HCT116 (cell line): Measurements from ENCODE around the gene CREB1. TPM values are rescaled to one million over a fixed set of nuclear protein-coding genes. Genes with fewer than 3 reads are reported as not detected.
A peak's percentile ranks its signal among the peaks of the same experiment; 100 is the strongest.

Source experiments
- ATAC-seq: fragments of 200-7000 bp; cut with Tn5 transposase; 2 replicates; pipeline ENCODE4 v1.9.1; 2020; ENCODE audit warnings: mild to moderate bottlenecking, moderate library complexity
- BruUV-seq: library from RNA; stranded (reverse); fragments of 400-500 nt; replicated peaks from 2 replicates; lab custom pipeline; 2021; lab: Mats Ljungman, UMichigan
- CTCF ChIA-PET: fragments of 300-600 bp; sonication (Branson Sonifier 250); formaldehyde crosslinking; loops from one replicate; lab custom pipeline; 2021; ENCODE audit warnings: antibody characterized with exemption; lab: Charles Lee
- POLR2A ChIA-PET: fragments of 300-600, 350-600 bp; sonication (Branson Sonifier 250); formaldehyde crosslinking; loops from one replicate; lab custom pipeline; 2021; ENCODE audit warnings: antibody characterized with exemption; lab: Charles Lee
- RAD21 ChIA-PET, 2 experiments: fragments of 300-600 bp; sonication (Branson Sonifier 250); formaldehyde crosslinking; loops; one replicate each; lab custom pipeline; 2023; ENCODE audit warnings: low total read pairs in 2 of 2; ENCODE audit not compliant: uncharacterized antibody in 2 of 2, unreplicated experiment in 2 of 2, low non-redundant PET in 1 of 2; lab: Charles Lee
- DNase-seq: peaks from one replicate; pipeline ENCODE4 v3.0.0-alpha.2; 2010; ENCODE audit warnings: low read depth, low spot score
- H2AFZ ChIP-seq: fragments of 200-600 bp; shearing (Covaris generic), sonication (generic); 2 replicates; pipeline ENCODE4 v1.6.1; 2017; ENCODE audit warnings: low read depth, mixed run types, mixed read lengths, antibody characterized with exemption, low read length; ENCODE audit not compliant: poor library complexity, severe bottlenecking
- H3K27ac ChIP-seq: 2 replicates; pipeline ENCODE4 v1.5.1; 2012; ENCODE audit warnings: low read depth, low read length
- H3K27me3 ChIP-seq: fragments of 200-600 bp; sonication (generic); 2 replicates; pipeline ENCODE4 v1.6.1; 2016; ENCODE audit warnings: mixed run types, low read length, mixed read lengths; ENCODE audit not compliant: insufficient read depth
- H3K36me3 ChIP-seq, 2 experiments: fragments of 200-500 bp in 1 of 2; fragments of 200-600 bp in 1 of 2; sonication (Bioruptor generic) in 1 of 2; sonication (generic) in 1 of 2; 2 replicates each; pipeline versions ENCODE4 v1.5.1 to v1.6.1; 2014 to 2016; ENCODE audit warnings: low read length in 2 of 2, inconsistent platforms in 1 of 2, mixed read lengths in 1 of 2, mixed run types in 1 of 2; ENCODE audit not compliant: insufficient read depth in 2 of 2, control insufficient read depth in 1 of 2
- H3K4me1 ChIP-seq, 2 experiments: fragments of 200-600 bp in 1 of 2; sonication (generic) in 1 of 2; 2 replicates each; pipeline versions ENCODE4 v1.5.1 to v1.6.1; 2012 to 2017; ENCODE audit warnings: low read length in 2 of 2, inconsistent platforms in 1 of 2, mild to moderate bottlenecking in 1 of 2, mixed read lengths in 1 of 2, mixed run types in 1 of 2, moderate library complexity in 1 of 2; ENCODE audit not compliant: insufficient read depth in 2 of 2, control insufficient read depth in 1 of 2
- H3K4me2 ChIP-seq: fragments of 200-600 bp; sonication (generic); 2 replicates; pipeline ENCODE4 v1.6.1; 2017; ENCODE audit warnings: mixed run types, low read length, mixed read lengths
- H3K4me3 ChIP-seq, 2 experiments: fragments of 200-600 bp in 1 of 2; sonication (generic) in 1 of 2; replicated peaks in 1 of 2; 2 replicates each; pipeline ENCODE4 v1.5.1; 2011 to 2016; ENCODE audit warnings: low read length in 2 of 2, control low read depth in 1 of 2, low read depth in 1 of 2, mild to moderate bottlenecking in 1 of 2, mixed read lengths in 1 of 2, mixed run types in 1 of 2
- H3K79me2 ChIP-seq: fragments of 200-600 bp; sonication (generic); 2 replicates; pipeline ENCODE4 v1.6.1; 2017; ENCODE audit warnings: mild to moderate bottlenecking, mixed run types, low read length, moderate library complexity, mixed read lengths; ENCODE audit not compliant: insufficient read depth
- H3K9ac ChIP-seq: fragments of 200-600 bp; sonication (generic); 2 replicates; pipeline ENCODE4 v1.6.1; 2016; ENCODE audit warnings: low read length, mixed read lengths
- H3K9me2 ChIP-seq: fragments of 200-600 bp; sonication (generic), shearing (Covaris generic); 2 replicates; pipeline ENCODE4 v1.6.1; 2017; ENCODE audit warnings: mixed run types, mild to moderate bottlenecking, moderate library complexity; ENCODE audit not compliant: insufficient read depth
- H3K9me3 ChIP-seq, 2 experiments: fragments of 200-500 bp in 1 of 2; fragments of 200-600 bp in 1 of 2; sonication (Bioruptor generic) in 1 of 2; sonication (generic) in 1 of 2; 2 replicates each; pipeline ENCODE4 v1.6.1; 2014 to 2017; ENCODE audit warnings: low read length in 2 of 2, mixed read lengths in 2 of 2, inconsistent platforms in 1 of 2, low read depth in 1 of 2, mild to moderate bottlenecking in 1 of 2, mixed run types in 1 of 2, moderate library complexity in 1 of 2; ENCODE audit not compliant: control insufficient read depth in 1 of 2, insufficient read depth in 1 of 2
- H4K20me1 ChIP-seq: fragments of 200-600 bp; sonication (generic), shearing (Covaris generic); 2 replicates; pipeline ENCODE4 v1.6.1; 2017; ENCODE audit warnings: mixed run types, mild to moderate bottlenecking, moderate library complexity; ENCODE audit not compliant: insufficient read depth
- ATF3 ChIP-seq: IDR thresholded peaks from 2 replicates; pipeline ENCODE4 v1.6.1; 2012
- CBX3 ChIP-seq: IDR thresholded peaks from 2 replicates; pipeline ENCODE4 v1.6.1; 2012; ENCODE audit warnings: low read depth
- CEBPB ChIP-seq: IDR thresholded peaks from 2 replicates; pipeline ENCODE4 v1.6.1; 2012; ENCODE audit warnings: low read depth
- CTCF ChIP-seq, 3 experiments: fragments of 200-600 bp in 1 of 3; sonication (generic) in 1 of 3; IDR thresholded peaks in 2 of 3; conservative IDR thresholded peaks in 1 of 3; 2 replicates each; pipeline ENCODE4 v1.5.1; 2012 to 2017; ENCODE audit warnings: low read depth in 2 of 3, low read length in 2 of 3, antibody characterized with exemption in 1 of 3, borderline replicate concordance in 1 of 3, control low read depth in 1 of 3, mild to moderate bottlenecking in 1 of 3, mixed read lengths in 1 of 3, mixed run types in 1 of 3, moderate library complexity in 1 of 3; ENCODE audit not compliant: insufficient read depth in 1 of 3
- EGR1 ChIP-seq: IDR thresholded peaks from 2 replicates; pipeline ENCODE4 v1.6.1; 2012; ENCODE audit warnings: low read depth
- EZH2 ChIP-seq: fragments of 200-600 bp; sonication (generic); IDR thresholded peaks from 2 replicates; pipeline ENCODE4 v1.6.1; 2017; ENCODE audit warnings: antibody characterized with exemption, mixed run types
- EZH2phosphoT487 ChIP-seq: fragments of 200-600 bp; IDR thresholded peaks from 2 replicates; pipeline ENCODE4 v1.6.1; 2018; ENCODE audit warnings: antibody characterized with exemption, borderline replicate concordance
- JUND ChIP-seq: IDR thresholded peaks from 2 replicates; pipeline ENCODE4 v1.6.1; 2012
- MAX ChIP-seq: IDR thresholded peaks from 2 replicates; pipeline ENCODE4 v1.6.1; 2012
- POLR2A ChIP-seq: IDR thresholded peaks from 2 replicates; pipeline ENCODE4 v1.7.0; 2011; ENCODE audit warnings: borderline replicate concordance; ENCODE audit not compliant: insufficient read depth, insufficient read length; ENCODE audit errors: extremely low read depth
- RAD21 ChIP-seq: IDR thresholded peaks from 2 replicates; pipeline ENCODE4 v1.6.1; 2012; ENCODE audit warnings: low read depth, mild to moderate bottlenecking
- REST ChIP-seq: IDR thresholded peaks from 2 replicates; pipeline ENCODE4 v1.6.1; 2012; ENCODE audit warnings: low read depth
- SIN3A ChIP-seq: IDR thresholded peaks from 2 replicates; pipeline ENCODE4 v1.6.1; 2012; ENCODE audit warnings: low read depth
- SP1 ChIP-seq: IDR thresholded peaks from 2 replicates; pipeline ENCODE4 v1.6.1; 2012; ENCODE audit warnings: low read depth
- SRF ChIP-seq: IDR thresholded peaks from 2 replicates; pipeline ENCODE4 v1.6.1; 2012; ENCODE audit warnings: low read depth
- TCF7L2 ChIP-seq: IDR thresholded peaks from 2 replicates; pipeline ENCODE4 v1.7.0; 2011; ENCODE audit warnings: borderline replicate concordance, inconsistent platforms; ENCODE audit not compliant: insufficient read depth, insufficient read length; ENCODE audit errors: extremely low read depth
- ZBTB33 ChIP-seq: IDR thresholded peaks from 2 replicates; pipeline ENCODE4 v1.6.1; 2011; ENCODE audit warnings: mild to moderate bottlenecking, low read length, moderate library complexity; ENCODE audit not compliant: insufficient replicate concordance; ENCODE audit errors: extremely low read depth
- ZNF274 ChIP-seq: fragments of 200-500 bp; sonication (Bioruptor generic); IDR thresholded peaks from 2 replicates; pipeline ENCODE4 v1.6.1; 2014; ENCODE audit warnings: mild to moderate bottlenecking, low read depth, low read length, inconsistent platforms
- intact Hi-C: fragments of 100-400 bp; cut with micrococcal nuclease; formaldehyde crosslinking; loops from 2 replicates; pipeline ENCODE4 v1.10.0; 2022
- total RNA-seq: library from RNA; stranded (reverse); gene quantifications from one replicate; pipeline ENCODE4 v1.2.1, GENCODE V29; 2021; ENCODE audit not compliant: unreplicated experiment

CREB1 gene
- total RNA-seq, 1 experiment from 2014 or later, result 60.4 TPM

GRCh38 chr2:207531032-207531952 is 1.5 kb downstream of the CREB1 start:
- CTCF ChIA-PET, result interaction anchor here (0.7 kb wide), 1 partner anchor 541 kb away, joined by 3 read pairs; no protein-coding TSS in a partner anchor
- Histone ChIP-seq H3K9me3 (no peaks in the 10 kb centered on the region), H3K27me3 (no peaks in the 10 kb centered on the region), H2AFZ (no peak overlapping the region), H3K4me1 (peaks cover 5 to 27% of the 10 kb centered on the region in 2 experiments), H3K36me3 (no peaks in the 10 kb centered on the region), H3K27ac (peak overlapping the region; percentile 91), H3K79me2 (peaks cover 62% of the 10 kb centered on the region), H3K9ac (peak overlapping the region; percentile 87), H3K4me2 (peak overlapping the region; percentile 94), H3K9me2 (no peaks in the 10 kb centered on the region), H4K20me1 (no peaks in the 10 kb centered on the region), H3K4me3 (peak overlapping the region; percentile 64 to 91)
- ATAC-seq, result no peak
- intact Hi-C loops, result loop anchor here (2.0 to 10.0 kb wide), 2 partner anchors 94 to 504 kb away; partner anchors contain the start of gene METTL21A
- POLR2A ChIA-PET, result interaction anchor here (0.7 kb wide), 1 partner anchor 9 kb away, joined by 4 read pairs; no protein-coding TSS in a partner anchor
- no peak for DNase-seq
- RAD21 ChIA-PET, result interaction anchor here in 1 of 2 experiments (0.7 kb wide), 1 partner anchor 86 kb away, joined by 3 read pairs; no protein-coding TSS in a partner anchor
- TSS peak; percentile 69 for BruUV-seq
- TF ChIP-seq MAX, result no peak
- no peak for TF ChIP-seq SIN3A
- no peak for TF ChIP-seq ZNF274
- TF ChIP-seq TCF7L2, result no peak
- TF ChIP-seq ZBTB33, result no peak
- TF ChIP-seq POLR2A, result no peak
- no peak for TF ChIP-seq EZH2phosphoT487
- no peak for TF ChIP-seq CEBPB
- TF ChIP-seq SP1, result no peak
- no peak for TF ChIP-seq EZH2
- TF ChIP-seq EGR1, result no peak
- TF ChIP-seq REST, result no peak
- no peak for TF ChIP-seq JUND
- no peak for TF ChIP-seq CBX3
- TF ChIP-seq CTCF (IDR thresholded peaks at IDR 0.05 in 2 of 3, conservative IDR thresholded peaks at IDR 0.05 in 1 of 3; ENCODE audit: borderline replicate concordance in 1 of 3, insufficient read depth in 1 of 3, low read depth in 2 of 3, low read length in 2 of 3), result no peak
- TF ChIP-seq RAD21, result no peak
- TF ChIP-seq ATF3, result no peak
- no peak for TF ChIP-seq SRF
